M059J (cell line): ENCODE results near the gene FRMD8. TPM values are rescaled to one million over a fixed set of nuclear protein-coding genes. Genes with fewer than 3 reads are reported as not detected.
"Not testable (repeated sequence)": the region's sequence is repeated elsewhere in the genome, so short reads cannot be mapped to it uniquely, and the experiment has no call there.

Experiments
- DNase-seq: peaks from one replicate; pipeline ENCODE4 v3.0.0-alpha.2; 2012; ENCODE audit warnings: low read depth
- total RNA-seq: library from RNA; depleted of rRNA; stranded (reverse); fragments of >200 nt; shearing (Covaris generic); gene quantifications from 2 replicates; pipeline ENCODE4 v1.2.3, GENCODE V29; 2014

The FRMD8 gene
- total RNA-seq, 1 experiment from 2014 or later: 42.6 TPM

GRCh38 chr11:65434667-65435410 is 48.4 kb downstream of the FRMD8 start:
- peak; percentile 42 for DNase-seq

GRCh38 chr11:65435411-65435931 is 49.0 kb downstream of the FRMD8 start:
- DNase-seq: peak; percentile 47

- no peak for DNase-seq
Observed at GRCh38 chr11:65435981-65436411, 49.6 kb downstream of the FRMD8 start.

- peak; percentile 61 for DNase-seq
Observed at GRCh38 chr11:65436412-65437032, 50.1 kb downstream of the FRMD8 start.

GRCh38 chr11:65437436-65438227 is 51.2 kb downstream of the FRMD8 start:
- DNase-seq: peak; percentile 50

- peak; percentile 40 for DNase-seq
Observed at GRCh38 chr11:65438257-65439151, 52.1 kb downstream of the FRMD8 start.

GRCh38 chr11:65439331-65440181 is 53.1 kb downstream of the FRMD8 start:
- DNase-seq: peak; percentile 56

GRCh38 chr11:65440831-65441499 is 54.5 kb downstream of the FRMD8 start:
- DNase-seq: peak; percentile 60

GRCh38 chr11:65442842-65443331 is 56.5 kb downstream of the FRMD8 start:
- DNase-seq: peak; percentile 44

GRCh38 chr11:65444314-65445051 is 58.0 kb downstream of the FRMD8 start:
- DNase-seq: peak; percentile 63

- no peak for DNase-seq
Observed at GRCh38 chr11:65445101-65445603, 58.7 kb downstream of the FRMD8 start.

- DNase-seq: peak; percentile 76
Observed at GRCh38 chr11:65445604-65446445, 59.4 kb downstream of the FRMD8 start.

GRCh38 chr11:65446446-65447277 is 60.2 kb downstream of the FRMD8 start:
- peak; percentile 65 for DNase-seq

- peak; percentile 47 for DNase-seq
Observed at GRCh38 chr11:65448074-65448417, 61.6 kb downstream of the FRMD8 start.

- peak; percentile 73 for DNase-seq
Observed at GRCh38 chr11:65448418-65449105, 62.1 kb downstream of the FRMD8 start.

- DNase-seq: not testable (repeated sequence)
Observed at GRCh38 chr11:65451301-65451700, 64.9 kb downstream of the FRMD8 start.
